Effector memory CD4-positive, alpha-beta T cell (primary cell): ENCODE measurements around the gene TNNI3K.

Experiments
- DNase-seq, 3 donors: peaks; one replicate each; pipeline ENCODE4 v3.0.0-alpha.2; 2020
- H3K27ac ChIP-seq: 2 replicates; pipeline ENCODE4 v1.7.0; 2013; ENCODE audit warnings: mild to moderate bottlenecking, low read length, moderate library complexity; ENCODE audit not compliant: insufficient read depth, poor library complexity, severe bottlenecking
- H3K27me3 ChIP-seq: replicated peaks from 2 replicates; pipeline ENCODE4 v1.7.0; 2013; ENCODE audit warnings: mild to moderate bottlenecking, low read length; ENCODE audit not compliant: insufficient read depth, control insufficient read depth, poor library complexity, severe bottlenecking
- H3K36me3 ChIP-seq: 2 replicates; pipeline ENCODE4 v1.7.0; 2013; ENCODE audit warnings: mild to moderate bottlenecking, low read length, moderate library complexity; ENCODE audit not compliant: control insufficient read depth, insufficient read depth
- H3K4me1 ChIP-seq: 2 replicates; pipeline ENCODE4 v1.7.0; 2013; ENCODE audit warnings: low read length, mild to moderate bottlenecking; ENCODE audit not compliant: control insufficient read depth, insufficient read depth, poor library complexity, severe bottlenecking
- H3K4me3 ChIP-seq: 2 replicates; pipeline ENCODE4 v1.7.0; 2013; ENCODE audit warnings: low read length, low read depth, mild to moderate bottlenecking; ENCODE audit not compliant: insufficient read depth, poor library complexity, severe bottlenecking
- H3K9me3 ChIP-seq: 2 replicates; pipeline ENCODE4 v1.7.0; 2013; ENCODE audit warnings: mild to moderate bottlenecking, low read length, moderate library complexity; ENCODE audit not compliant: control insufficient read depth

Gene TNNI3K

DNA sequence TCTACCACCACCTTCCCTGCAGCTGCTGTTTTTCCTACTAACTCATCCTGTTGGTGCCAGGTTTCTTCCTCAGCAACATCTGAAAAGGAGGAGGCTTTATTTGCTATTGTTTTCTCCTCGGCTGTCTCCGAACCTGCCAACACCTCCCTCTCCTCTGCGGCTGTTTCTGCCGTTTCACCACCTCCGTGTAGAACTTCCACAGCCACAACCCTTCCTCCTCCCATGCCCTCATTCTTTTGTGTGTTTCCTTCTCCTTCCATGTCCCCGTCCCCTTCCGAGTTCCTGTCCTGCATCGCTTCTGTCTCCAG is 336.3 kb downstream of the TNNI3K start:
- no peak for DNase-seq
- H3K27me3 ChIP-seq, result no peaks in the 10 kb centered on the region
- H3K27ac ChIP-seq, result no peak overlapping the region
- H3K9me3 ChIP-seq, result no peaks in the 10 kb centered on the region
- no peaks in the 10 kb centered on the region for H3K4me1 ChIP-seq
- H3K4me3 ChIP-seq, result no peak overlapping the region
- H3K36me3 ChIP-seq, result no peaks in the 10 kb centered on the region

DNA sequence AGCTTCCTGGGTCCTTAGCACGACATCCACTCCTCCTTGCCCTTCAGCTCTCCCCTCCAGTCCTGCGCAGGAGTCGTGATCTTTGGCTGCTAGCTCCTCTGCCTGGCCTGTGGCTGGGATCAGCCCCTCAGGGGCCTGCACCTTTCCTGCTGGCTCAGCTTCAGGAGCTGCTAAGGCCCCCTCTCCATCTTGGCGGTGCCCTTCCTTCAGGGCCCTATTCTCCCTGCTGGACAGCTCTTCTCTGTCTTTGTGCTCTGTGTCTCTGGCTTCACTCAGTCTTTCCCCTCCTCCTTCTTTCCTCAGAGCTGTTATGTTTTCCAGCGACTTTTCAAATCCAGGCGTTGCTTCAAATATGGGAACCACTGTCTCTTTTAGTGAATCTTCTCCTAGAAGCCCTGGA is 336.7 kb downstream of the TNNI3K start:
- Histone ChIP-seq H3K4me1 (no peaks in the 10 kb centered on the region), H3K27me3 (no peaks in the 10 kb centered on the region), H3K36me3 (no peaks in the 10 kb centered on the region), H3K9me3 (no peaks in the 10 kb centered on the region), H3K27ac (no peak overlapping the region), H3K4me3 (no peak overlapping the region)
- no peak for DNase-seq

- H3K4me1 ChIP-seq, result no peaks in the 10 kb centered on the region
- H3K36me3 ChIP-seq, result no peaks in the 10 kb centered on the region
- H3K27me3 ChIP-seq, result no peaks in the 10 kb centered on the region
- H3K4me3 ChIP-seq, result no peak overlapping the region
- DNase-seq, result no peak
- H3K27ac ChIP-seq, result no peak overlapping the region
- no peaks in the 10 kb centered on the region for H3K9me3 ChIP-seq
These were observed 342.9 kb downstream of the TNNI3K start for GRCh38 chr1:74578101-74578500.

GRCh38 chr1:74579425-74579824 is 344.2 kb downstream of the TNNI3K start:
- H3K36me3 ChIP-seq, result no peaks in the 10 kb centered on the region
- H3K27ac ChIP-seq, result no peak overlapping the region
- no peaks in the 10 kb centered on the region for H3K9me3 ChIP-seq
- H3K4me1 ChIP-seq, result no peaks in the 10 kb centered on the region
- no peak for DNase-seq
- H3K27me3 ChIP-seq, result no peaks in the 10 kb centered on the region
- no peak overlapping the region for H3K4me3 ChIP-seq

- Histone ChIP-seq H3K27ac (no peak overlapping the region), H3K4me3 (no peak overlapping the region), H3K36me3 (no peaks in the 10 kb centered on the region), H3K4me1 (no peaks in the 10 kb centered on the region), H3K27me3 (no peaks in the 10 kb centered on the region), H3K9me3 (no peaks in the 10 kb centered on the region)
- DNase-seq, result no peak
These were observed 348.2 kb downstream of the TNNI3K start for GRCh38 chr1:74583397-74583796.

DNA sequence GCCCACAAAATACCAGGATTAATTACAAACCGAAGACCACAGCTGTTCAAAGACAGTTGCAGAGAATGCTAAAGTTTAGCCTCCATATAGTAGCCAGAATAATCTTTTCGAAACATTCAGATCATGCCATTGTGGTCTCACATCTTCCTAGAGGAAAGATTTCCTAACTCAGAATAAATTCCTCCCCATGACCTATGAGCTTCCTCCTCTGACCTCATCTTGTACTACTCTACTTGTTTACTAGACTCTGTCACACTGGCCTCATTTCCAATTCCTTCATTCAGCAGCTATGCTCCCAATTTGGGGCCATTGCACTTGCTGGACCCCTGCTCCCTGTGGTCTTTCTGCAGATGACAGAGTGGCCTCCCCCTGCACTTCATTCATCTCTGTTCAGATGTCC is 349.0 kb downstream of the TNNI3K start:
- no peak for DNase-seq
- Histone ChIP-seq H3K36me3 (no peaks in the 10 kb centered on the region), H3K9me3 (no peaks in the 10 kb centered on the region), H3K27me3 (no peaks in the 10 kb centered on the region), H3K27ac (no peak overlapping the region), H3K4me3 (no peak overlapping the region), H3K4me1 (no peaks in the 10 kb centered on the region)

DNA sequence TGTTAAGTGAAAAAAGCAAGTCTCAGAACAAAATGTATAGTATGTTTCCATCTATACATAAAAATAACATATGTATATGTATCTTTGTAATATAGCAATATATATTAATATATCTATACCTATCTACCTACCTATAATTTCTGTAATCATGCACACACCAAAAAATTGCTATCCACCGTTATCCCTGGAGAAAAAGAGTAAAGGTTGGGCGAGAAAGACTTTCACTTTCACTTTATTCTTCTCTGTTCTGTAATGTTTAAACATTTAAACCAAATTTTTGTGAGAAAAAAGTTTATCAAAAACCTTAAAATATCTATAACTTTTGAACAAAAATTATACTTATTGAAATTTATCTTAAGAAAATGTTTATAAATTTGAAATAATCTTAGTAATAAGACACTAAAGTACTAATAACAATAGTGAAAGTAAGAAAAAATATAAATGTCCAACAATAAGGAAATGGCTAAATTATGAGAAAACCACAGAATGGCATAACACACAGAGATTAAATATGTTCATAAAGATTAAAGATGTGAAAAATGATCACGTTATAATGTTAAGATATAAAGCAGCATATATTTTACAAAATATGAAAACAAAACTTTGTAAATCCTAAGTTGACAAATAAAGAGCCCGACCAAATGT is 351.2 kb downstream of the TNNI3K start:
- DNase-seq, result no peak
- Histone ChIP-seq H3K9me3 (no peaks in the 10 kb centered on the region), H3K27ac (no peak overlapping the region), H3K36me3 (no peaks in the 10 kb centered on the region), H3K4me3 (no peak overlapping the region), H3K27me3 (no peaks in the 10 kb centered on the region), H3K4me1 (no peaks in the 10 kb centered on the region)

DNA sequence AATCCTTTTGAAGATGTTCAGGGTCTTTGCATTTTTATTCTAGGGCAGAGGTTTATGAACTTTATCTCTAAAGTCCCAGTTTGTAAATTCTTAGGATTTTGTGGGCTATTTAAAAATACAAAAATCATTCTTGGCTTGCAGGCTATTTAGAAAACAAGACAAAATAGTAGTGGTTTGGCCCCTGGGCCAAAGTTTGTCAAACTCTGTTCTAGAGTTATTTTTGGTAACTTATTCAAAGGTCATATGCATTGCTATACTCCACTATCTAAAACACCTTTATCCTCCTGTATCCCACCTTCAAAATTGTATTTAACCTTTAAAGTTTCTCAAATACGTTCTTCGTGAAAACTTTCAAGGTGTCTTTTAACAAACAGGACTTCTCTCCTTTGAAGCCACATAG is 352.7 kb downstream of the TNNI3K start:
- no peak for DNase-seq
- H3K36me3 ChIP-seq, result no peaks in the 10 kb centered on the region
- H3K9me3 ChIP-seq, result no peaks in the 10 kb centered on the region
- H3K4me1 ChIP-seq, result no peaks in the 10 kb centered on the region
- no peak overlapping the region for H3K4me3 ChIP-seq
- no peaks in the 10 kb centered on the region for H3K27me3 ChIP-seq
- no peak overlapping the region for H3K27ac ChIP-seq

DNA sequence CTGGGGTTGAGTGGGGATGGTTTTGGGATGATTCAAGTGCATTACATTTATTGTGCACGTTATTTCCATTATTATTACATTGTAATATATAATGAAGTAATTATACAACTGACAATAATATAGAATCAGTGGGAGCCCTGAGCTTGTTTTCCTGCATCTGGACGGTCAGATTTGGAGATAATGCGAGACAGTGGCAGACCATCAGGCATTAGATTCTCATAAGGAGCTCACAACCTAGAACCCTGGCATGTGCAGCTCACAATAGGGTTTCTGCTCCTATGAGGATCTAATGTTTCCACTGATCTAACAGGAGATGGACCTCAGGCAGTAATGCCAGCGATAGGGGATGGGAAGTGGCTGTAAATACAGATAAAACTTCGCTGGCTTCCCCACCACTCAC is 355.1 kb downstream of the TNNI3K start:
- no peak for DNase-seq
- H3K27ac ChIP-seq, result no peak overlapping the region

DNA sequence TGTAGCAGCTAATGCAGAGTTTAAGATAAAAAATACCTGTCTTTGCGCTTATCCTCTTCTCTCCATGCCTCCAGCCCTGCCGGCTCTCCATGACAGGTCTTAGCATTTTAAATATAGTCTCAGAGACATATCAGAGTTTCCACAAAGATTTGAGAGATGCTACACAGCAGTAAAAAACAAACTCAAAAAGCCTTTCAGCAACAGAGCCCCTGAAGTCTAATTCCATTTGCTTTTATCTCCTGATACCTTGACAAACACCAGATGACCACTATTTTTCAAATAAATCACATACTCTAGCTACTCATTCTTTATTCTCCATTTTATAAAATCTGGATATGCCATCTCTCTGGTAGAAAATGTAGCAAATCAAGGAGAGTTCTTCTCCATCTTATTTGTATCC is 356.8 kb downstream of the TNNI3K start:
- DNase-seq, result no peak
- no peaks in the 10 kb centered on the region for H3K27me3 ChIP-seq
- H3K36me3 ChIP-seq, result no peaks in the 10 kb centered on the region
- no peak overlapping the region for H3K27ac ChIP-seq
- no peak overlapping the region for H3K4me3 ChIP-seq
- H3K9me3 ChIP-seq, result no peaks in the 10 kb centered on the region
- H3K4me1 ChIP-seq, result no peaks in the 10 kb centered on the region

More for the DNA sequence above, 355.1 kb downstream of the TNNI3K start:
- Histone ChIP-seq H3K27me3 (no peaks in the 10 kb centered on the region), H3K4me1 (no peaks in the 10 kb centered on the region), H3K4me3 (no peak overlapping the region), H3K36me3 (no peaks in the 10 kb centered on the region), H3K9me3 (no peaks in the 10 kb centered on the region)
